DND-41 (cell line): ENCODE results near the gene DLGAP1.

ENCODE experiments used
- ATAC-seq: fragments of 200-7000 bp; cut with Tn5 transposase; 3 replicates; pipeline ENCODE4 v1.9.1; 2021; ENCODE audit warnings: low read depth; ENCODE audit not compliant: insufficient read depth
- DNase-seq: peaks from one replicate; pipeline ENCODE4 v3.0.0-alpha.2; 2020
- H2AFZ ChIP-seq: 2 replicates; pipeline ENCODE4 v1.6.0; 2012; ENCODE audit warnings: low read depth, low read length
- H3K27ac ChIP-seq: 2 replicates; pipeline ENCODE4 v1.5.1; 2012; ENCODE audit warnings: low read length, inconsistent platforms
- H3K27me3 ChIP-seq: fragments of 200-600 bp; sonication (generic); 2 replicates; pipeline ENCODE4 v1.6.0; 2012; ENCODE audit warnings: low read length, mild to moderate bottlenecking, inconsistent platforms; ENCODE audit not compliant: insufficient read depth, poor library complexity
- H3K36me3 ChIP-seq: 2 replicates; pipeline ENCODE4 v1.5.1; 2012; ENCODE audit warnings: low read length, inconsistent platforms; ENCODE audit not compliant: insufficient read depth
- H3K4me1 ChIP-seq: 2 replicates; pipeline ENCODE4 v1.5.1; 2012; ENCODE audit warnings: mild to moderate bottlenecking, low read length; ENCODE audit not compliant: insufficient read depth
- H3K4me2 ChIP-seq: 2 replicates; pipeline ENCODE4 v1.6.0; 2012; ENCODE audit warnings: mild to moderate bottlenecking, moderate library complexity, low read length, inconsistent platforms; ENCODE audit not compliant: insufficient read depth
- H3K4me3 ChIP-seq, 2 experiments: fragments of 200-600 bp in 1 of 2; shearing (Covaris generic) in 1 of 2; 2 replicates each; pipeline ENCODE4 v1.5.1; 2012 to 2016; ENCODE audit warnings: inconsistent platforms in 2 of 2, low read length in 2 of 2, mild to moderate bottlenecking in 2 of 2, low read depth in 1 of 2, moderate library complexity in 1 of 2
- H3K79me2 ChIP-seq: 2 replicates; pipeline ENCODE4 v1.6.0; 2012; ENCODE audit warnings: low read length, inconsistent platforms; ENCODE audit not compliant: insufficient read depth
- H3K9ac ChIP-seq: 2 replicates; pipeline ENCODE4 v1.6.0; 2012; ENCODE audit warnings: low read depth, mild to moderate bottlenecking, inconsistent platforms, low read length, moderate library complexity
- H3K9me3 ChIP-seq: 2 replicates; pipeline ENCODE4 v1.5.1; 2012; ENCODE audit warnings: low read length, moderate library complexity, mild to moderate bottlenecking, inconsistent platforms; ENCODE audit not compliant: insufficient read depth, severe bottlenecking
- H4K20me1 ChIP-seq: 2 replicates; pipeline ENCODE4 v1.6.0; 2012; ENCODE audit warnings: low read length; ENCODE audit not compliant: insufficient read depth
- CTCF ChIP-seq: IDR thresholded peaks from 2 replicates; pipeline ENCODE4 v1.5.1; 2012; ENCODE audit warnings: borderline replicate concordance, low read length, moderate library complexity, mild to moderate bottlenecking; ENCODE audit not compliant: poor library complexity, severe bottlenecking; ENCODE audit errors: extremely low read depth
- EZH2 ChIP-seq: IDR thresholded peaks from 3 replicates; pipeline ENCODE4 v1.6.1; 2012; ENCODE audit warnings: borderline replicate concordance, low read depth, mild to moderate bottlenecking, moderate library complexity, low read length, inconsistent platforms; ENCODE audit not compliant: severe bottlenecking

Gene DLGAP1

DNA sequence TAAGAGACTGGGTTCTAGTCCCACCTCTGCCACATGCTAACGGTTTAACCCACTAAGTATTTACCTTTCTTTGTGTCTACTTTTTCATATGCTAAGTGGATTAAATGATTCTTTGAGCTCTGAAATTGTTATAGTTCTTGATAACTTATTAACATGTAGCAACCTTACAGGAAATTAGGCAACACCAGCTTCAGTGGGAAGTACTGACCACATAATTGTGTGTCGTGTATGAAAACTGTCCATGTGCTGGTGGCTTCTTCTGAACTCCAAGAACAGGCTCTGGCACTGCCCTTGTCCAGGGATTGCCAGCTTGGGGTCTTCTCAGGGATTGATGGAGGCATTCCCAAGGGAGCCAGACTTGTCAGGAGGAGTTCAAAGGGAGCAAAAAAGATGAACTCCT lies 577.4 kb downstream of the DLGAP1 start:
- no peak for ATAC-seq
- peaks cover 26% of the 10 kb centered on the region for H3K27me3 ChIP-seq
- H3K4me3 ChIP-seq: no peak overlapping the region
- H3K79me2 ChIP-seq: no peaks in the 10 kb centered on the region
- no peaks in the 10 kb centered on the region for H3K4me1 ChIP-seq
- DNase-seq: no peak
- H3K36me3 ChIP-seq: no peaks in the 10 kb centered on the region
- TF ChIP-seq CTCF: no peak
- TF ChIP-seq EZH2: no peak
- no peak overlapping the region for H3K9ac ChIP-seq
- no peak overlapping the region for H3K4me2 ChIP-seq
- no peak overlapping the region for H3K27ac ChIP-seq
- H2AFZ ChIP-seq: no peak overlapping the region
- H3K9me3 ChIP-seq: no peaks in the 10 kb centered on the region
- H4K20me1 ChIP-seq: no peaks in the 10 kb centered on the region

GRCh38 chr18:3875961-3876360 lies 579.1 kb downstream of the DLGAP1 start:
- no peak overlapping the region for H3K27ac ChIP-seq
- no peak for ATAC-seq
- no peak for TF ChIP-seq EZH2
- no peak for TF ChIP-seq CTCF
- H3K4me2 ChIP-seq: no peak overlapping the region
- H3K27me3 ChIP-seq: peaks cover 28% of the 10 kb centered on the region
- no peaks in the 10 kb centered on the region for H3K4me1 ChIP-seq
- H3K79me2 ChIP-seq: no peaks in the 10 kb centered on the region
- no peak for DNase-seq
- no peaks in the 10 kb centered on the region for H3K9me3 ChIP-seq
- H3K4me3 ChIP-seq: no peak overlapping the region
- H2AFZ ChIP-seq: no peak overlapping the region
- H4K20me1 ChIP-seq: no peaks in the 10 kb centered on the region
- H3K36me3 ChIP-seq: no peaks in the 10 kb centered on the region
- H3K9ac ChIP-seq: no peak overlapping the region

- Histone ChIP-seq H3K9me3 (no peaks in the 10 kb centered on the region), H3K4me3 (no peak overlapping the region), H3K9ac (no peak overlapping the region), H4K20me1 (no peaks in the 10 kb centered on the region), H3K79me2 (no peaks in the 10 kb centered on the region), H3K36me3 (no peaks in the 10 kb centered on the region), H2AFZ (no peak overlapping the region), H3K4me1 (no peaks in the 10 kb centered on the region), H3K27ac (no peak overlapping the region), H3K27me3 (peaks cover 28% of the 10 kb centered on the region), H3K4me2 (no peak overlapping the region)
- DNase-seq (no peak), ATAC-seq (no peak)
- TF ChIP-seq EZH2 (no peak), CTCF (no peak)
Observed at GRCh38 chr18:3875376-3875775, 579.7 kb downstream of the DLGAP1 start.

GRCh38 chr18:3874581-3874980 lies 580.5 kb downstream of the DLGAP1 start:
- Histone ChIP-seq H3K79me2 (no peaks in the 10 kb centered on the region), H3K9me3 (no peaks in the 10 kb centered on the region), H3K4me3 (no peak overlapping the region), H3K27ac (no peak overlapping the region), H3K27me3 (peaks cover 28% of the 10 kb centered on the region), H3K9ac (no peak overlapping the region), H3K36me3 (no peaks in the 10 kb centered on the region), H3K4me2 (no peak overlapping the region), H2AFZ (no peak overlapping the region), H3K4me1 (no peaks in the 10 kb centered on the region), H4K20me1 (no peaks in the 10 kb centered on the region)
- ATAC-seq: no peak
- no peak for DNase-seq
- TF ChIP-seq CTCF (no peak), EZH2 (no peak)
